HepG2 (cell line): ENCODE measurements around the gene SNX21. TPM values are rescaled to one million over a fixed set of nuclear protein-coding genes. Genes with fewer than 3 reads are reported as not detected.

Experiments
- ATF7-NPFF ChIP-seq: sonication (generic); formaldehyde crosslinking; IDR thresholded peaks from 2 replicates; pipeline ENCODE4 v1.8.1; 2023; ENCODE audit warnings: mild to moderate bottlenecking, low read depth, missing genetic modification reagents, moderate library complexity
- HHEX ChIP-seq: IDR thresholded peaks from 2 replicates; pipeline ENCODE4 v1.6.1; 2016; ENCODE audit warnings: control low read depth
- HNRNPH1 ChIP-seq: fragments of 200-400 bp; formaldehyde crosslinking; optimal IDR thresholded peaks from 2 replicates; pipeline ENCODE3; 2017; ENCODE audit warnings: mild to moderate bottlenecking, low read depth, low read length
- HNRNPLL ChIP-seq: fragments of 200-400 bp; formaldehyde crosslinking; IDR thresholded peaks from 2 replicates; pipeline ENCODE4 v1.6.1; 2017; ENCODE audit warnings: mild to moderate bottlenecking, low read depth, low read length; ENCODE audit not compliant: poor library complexity, severe bottlenecking
- IKZF1 ChIP-seq: fragments of 450-650 bp; IDR thresholded peaks from 2 replicates; pipeline ENCODE4 v1.7.1; 2016
- KLF9 ChIP-seq: IDR thresholded peaks from 2 replicates; pipeline ENCODE4 v1.6.1; 2016; ENCODE audit warnings: low read depth
- MTA1 ChIP-seq: sonication (generic); formaldehyde crosslinking; IDR thresholded peaks from 2 replicates; pipeline ENCODE4 v1.4.0; 2020; ENCODE audit warnings: missing genetic modification reagents, mild to moderate bottlenecking, borderline replicate concordance
- SMC3 ChIP-seq: IDR thresholded peaks from 2 replicates; pipeline ENCODE4 v1.6.1; 2011; ENCODE audit warnings: low read length, improper control_type of control experiment
- SP140L ChIP-seq: sonication (generic); formaldehyde crosslinking; IDR thresholded peaks from 2 replicates; pipeline ENCODE4 v1.4.0; 2020; ENCODE audit warnings: missing genetic modification reagents, borderline replicate concordance
- WIZ ChIP-seq: sonication (generic); formaldehyde crosslinking; IDR thresholded peaks from 2 replicates; pipeline ENCODE4 v1.5.1; 2020; ENCODE audit warnings: mild to moderate bottlenecking, missing genetic modification reagents
- ZBTB1 ChIP-seq: sonication (generic); formaldehyde crosslinking; IDR thresholded peaks from 2 replicates; pipeline ENCODE4 v1.4.0; 2020; ENCODE audit warnings: missing genetic modification reagents, borderline replicate concordance
- ZBTB4 ChIP-seq: sonication (generic); formaldehyde crosslinking; IDR thresholded peaks from 2 replicates; pipeline ENCODE4 v1.4.0; 2020; ENCODE audit warnings: missing genetic modification reagents, mild to moderate bottlenecking, borderline replicate concordance
- ZFP37 ChIP-seq: sonication (generic); formaldehyde crosslinking; IDR thresholded peaks from 2 replicates; pipeline ENCODE4 v1.4.0; 2020; ENCODE audit warnings: missing genetic modification reagents, borderline replicate concordance
- ZMYM3 ChIP-seq: sonication (generic); formaldehyde crosslinking; IDR thresholded peaks from 2 replicates; pipeline ENCODE4 v1.5.1; 2020; ENCODE audit warnings: mild to moderate bottlenecking, missing genetic modification reagents
- ZNF713 ChIP-seq: sonication (generic); formaldehyde crosslinking; IDR thresholded peaks from 2 replicates; pipeline ENCODE4 v1.4.0; 2020; ENCODE audit warnings: mild to moderate bottlenecking, missing genetic modification reagents
- ZNF749 ChIP-seq: sonication (generic); formaldehyde crosslinking; IDR thresholded peaks from 2 replicates; pipeline ENCODE4 v1.8.0; 2022; ENCODE audit warnings: mild to moderate bottlenecking, missing genetic modification reagents, moderate library complexity, borderline replicate concordance
- ZZZ3 ChIP-seq: sonication (generic); formaldehyde crosslinking; IDR thresholded peaks from 2 replicates; pipeline ENCODE4 v1.4.0; 2020; ENCODE audit warnings: missing genetic modification reagents, mild to moderate bottlenecking, borderline replicate concordance
- polyA plus RNA-seq, 8 experiments: library from polyadenylated mRNA; depleted of rRNA in 3 of 8; stranded (reverse) in 7 of 8; unstranded in 1 of 8; fragments of >200 nt; fragmentation: Illumina TruSeq in 4 of 8; extraction: Trizol in 4 of 8; gene quantifications; 2 replicates each; pipeline versions ENCODE4 v1.2.1 to v1.2.3, GENCODE V29; 2011 to 2016; ENCODE audit warnings: low read depth in 4 of 8, missing spikeins in 1 of 8, mixed read lengths in 1 of 8; ENCODE audit not compliant: insufficient read depth in 1 of 8
- total RNA-seq, 5 experiments: library from RNA; depleted of rRNA; stranded (reverse); fragments of >200 nt; fragmentation: Illumina TruSeq; extraction: Trizol; gene quantifications; 2 replicates each; pipeline ENCODE4 v1.2.3, GENCODE V29; 2016; ENCODE audit warnings: low read depth in 1 of 5
- TF ChIP-seq, protein P1 (sequence below): sonication (generic); formaldehyde crosslinking; IDR thresholded peaks from 2 replicates; pipeline ENCODE4 v1.4.0; 2020; ENCODE audit warnings: missing genetic modification reagents
- TF ChIP-seq, protein P2 (sequence below): sonication (generic); formaldehyde crosslinking; IDR thresholded peaks from 2 replicates; pipeline ENCODE4 v1.4.0; 2020; ENCODE audit warnings: missing genetic modification reagents, borderline replicate concordance

Gene SNX21
- total and polyA plus RNA-seq, 2 of the 13 experiments (the other 11 are each of a cell fraction or from before 2014, with no cell fraction given), result 7.7 to 12.8 TPM

- TF ChIP-seq, protein P1, sequence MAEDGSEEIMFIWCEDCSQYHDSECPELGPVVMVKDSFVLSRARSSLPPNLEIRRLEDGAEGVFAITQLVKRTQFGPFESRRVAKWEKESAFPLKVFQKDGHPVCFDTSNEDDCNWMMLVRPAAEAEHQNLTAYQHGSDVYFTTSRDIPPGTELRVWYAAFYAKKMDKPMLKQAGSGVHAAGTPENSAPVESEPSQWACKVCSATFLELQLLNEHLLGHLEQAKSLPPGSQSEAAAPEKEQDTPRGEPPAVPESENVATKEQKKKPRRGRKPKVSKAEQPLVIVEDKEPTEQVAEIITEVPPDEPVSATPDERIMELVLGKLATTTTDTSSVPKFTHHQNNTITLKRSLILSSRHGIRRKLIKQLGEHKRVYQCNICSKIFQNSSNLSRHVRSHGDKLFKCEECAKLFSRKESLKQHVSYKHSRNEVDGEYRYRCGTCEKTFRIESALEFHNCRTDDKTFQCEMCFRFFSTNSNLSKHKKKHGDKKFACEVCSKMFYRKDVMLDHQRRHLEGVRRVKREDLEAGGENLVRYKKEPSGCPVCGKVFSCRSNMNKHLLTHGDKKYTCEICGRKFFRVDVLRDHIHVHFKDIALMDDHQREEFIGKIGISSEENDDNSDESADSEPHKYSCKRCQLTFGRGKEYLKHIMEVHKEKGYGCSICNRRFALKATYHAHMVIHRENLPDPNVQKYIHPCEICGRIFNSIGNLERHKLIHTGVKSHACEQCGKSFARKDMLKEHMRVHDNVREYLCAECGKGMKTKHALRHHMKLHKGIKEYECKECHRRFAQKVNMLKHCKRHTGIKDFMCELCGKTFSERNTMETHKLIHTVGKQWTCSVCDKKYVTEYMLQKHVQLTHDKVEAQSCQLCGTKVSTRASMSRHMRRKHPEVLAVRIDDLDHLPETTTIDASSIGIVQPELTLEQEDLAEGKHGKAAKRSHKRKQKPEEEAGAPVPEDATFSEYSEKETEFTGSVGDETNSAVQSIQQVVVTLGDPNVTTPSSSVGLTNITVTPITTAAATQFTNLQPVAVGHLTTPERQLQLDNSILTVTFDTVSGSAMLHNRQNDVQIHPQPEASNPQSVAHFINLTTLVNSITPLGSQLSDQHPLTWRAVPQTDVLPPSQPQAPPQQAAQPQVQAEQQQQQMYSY (CRISPR knock-in tag), result 0 out of 2 replicates have a peak, but pooled peaks have one; percentile 38
- TF ChIP-seq ZBTB1, result no peak
- no peak for TF ChIP-seq ZNF713
- TF ChIP-seq, protein P2, sequence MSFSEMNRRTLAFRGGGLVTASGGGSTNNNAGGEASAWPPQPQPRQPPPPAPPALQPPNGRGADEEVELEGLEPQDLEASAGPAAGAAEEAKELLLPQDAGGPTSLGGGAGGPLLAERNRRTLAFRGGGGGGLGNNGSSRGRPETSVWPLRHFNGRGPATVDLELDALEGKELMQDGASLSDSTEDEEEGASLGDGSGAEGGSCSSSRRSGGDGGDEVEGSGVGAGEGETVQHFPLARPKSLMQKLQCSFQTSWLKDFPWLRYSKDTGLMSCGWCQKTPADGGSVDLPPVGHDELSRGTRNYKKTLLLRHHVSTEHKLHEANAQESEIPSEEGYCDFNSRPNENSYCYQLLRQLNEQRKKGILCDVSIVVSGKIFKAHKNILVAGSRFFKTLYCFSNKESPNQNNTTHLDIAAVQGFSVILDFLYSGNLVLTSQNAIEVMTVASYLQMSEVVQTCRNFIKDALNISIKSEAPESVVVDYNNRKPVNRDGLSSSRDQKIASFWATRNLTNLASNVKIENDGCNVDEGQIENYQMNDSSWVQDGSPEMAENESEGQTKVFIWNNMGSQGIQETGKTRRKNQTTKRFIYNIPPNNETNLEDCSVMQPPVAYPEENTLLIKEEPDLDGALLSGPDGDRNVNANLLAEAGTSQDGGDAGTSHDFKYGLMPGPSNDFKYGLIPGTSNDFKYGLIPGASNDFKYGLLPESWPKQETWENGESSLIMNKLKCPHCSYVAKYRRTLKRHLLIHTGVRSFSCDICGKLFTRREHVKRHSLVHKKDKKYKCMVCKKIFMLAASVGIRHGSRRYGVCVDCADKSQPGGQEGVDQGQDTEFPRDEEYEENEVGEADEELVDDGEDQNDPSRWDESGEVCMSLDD (CRISPR knock-in tag), result no peak; the same call in 1 of the 2 replicates
- peak; percentile 87 for TF ChIP-seq KLF9
- no peak for TF ChIP-seq HHEX
- TF ChIP-seq ZMYM3 (CRISPR knock-in tag), result 0 out of 2 replicates have a peak, but pooled peaks have one; percentile 47
- TF ChIP-seq IKZF1, result no peak
- TF ChIP-seq SP140L (CRISPR knock-in tag), result peak; percentile 82; the same call in 1 of the 2 replicates
- TF ChIP-seq ZNF749, result peak; percentile 90
- TF ChIP-seq ZBTB4, result no peak
- no peak for TF ChIP-seq MTA1
- peak; percentile 88 for TF ChIP-seq SMC3
- TF ChIP-seq ZZZ3, result no peak
- TF ChIP-seq ZFP37, result no peak
- TF ChIP-seq ATF7-NPFF, result no peak; the same call in 1 of the 2 replicates
- no peak for TF ChIP-seq WIZ (CRISPR knock-in tag)
- no peak for TF ChIP-seq HNRNPH1
- peak; percentile 86 for TF ChIP-seq HNRNPLL
Measured at GRCh38 chr20:45890077-45890984, 56.7 kb downstream of the SNX21 start (continued).
